Endothelial cell of umbilical vein (primary cell): ENCODE measurements around the gene ARMH3.

Source experiments
- CTCF ChIP-seq, 2 donors: IDR thresholded peaks; 1 replicate in 1 of 2; 2 replicates in 1 of 2; pipeline ENCODE4 v1.5.1; 2011; ENCODE audit warnings: low read length in 2 of 2, mild to moderate bottlenecking in 2 of 2, moderate library complexity in 2 of 2, control low read depth in 1 of 2, inconsistent platforms in 1 of 2, low read depth in 1 of 2; ENCODE audit not compliant: insufficient read depth in 1 of 2; ENCODE audit errors: extremely low read depth in 1 of 2
- EZH2 ChIP-seq: IDR thresholded peaks from 2 replicates; pipeline ENCODE4 v1.6.1; 2012; ENCODE audit warnings: borderline replicate concordance, low read depth, mild to moderate bottlenecking, moderate library complexity, low read length, inconsistent platforms; ENCODE audit not compliant: severe bottlenecking
- FOS ChIP-seq: IDR thresholded peaks from 2 replicates; pipeline ENCODE4 v1.6.1; 2011; ENCODE audit warnings: mild to moderate bottlenecking, low read length, moderate library complexity, borderline replicate concordance; ENCODE audit not compliant: insufficient read depth
- JUN ChIP-seq: IDR thresholded peaks from 2 replicates; pipeline ENCODE4 v1.6.1; 2011; ENCODE audit warnings: borderline replicate concordance, low read depth; ENCODE audit not compliant: insufficient read length, insufficient read depth
- MAX ChIP-seq: IDR thresholded peaks from 2 replicates; pipeline ENCODE4 v1.6.1; 2011; ENCODE audit not compliant: insufficient read depth, insufficient read length
- MYC ChIP-seq: IDR thresholded peaks from one replicate; pipeline ENCODE4 v1.6.1; 2011; ENCODE audit warnings: mild to moderate bottlenecking, low read depth, low read length
- POLR2A ChIP-seq: IDR thresholded peaks from 2 replicates; pipeline ENCODE4 v1.6.1; 2012; ENCODE audit warnings: low read depth, mild to moderate bottlenecking, control low read depth, low read length
- POLR2AphosphoS5 ChIP-seq: IDR thresholded peaks from 2 replicates; pipeline ENCODE4 v1.6.1; 2012; ENCODE audit warnings: low read depth, mild to moderate bottlenecking, control low read depth, low read length, moderate library complexity; ENCODE audit not compliant: insufficient read depth

GRCh38 chr10:102064868-102065560, 9.0 kb upstream of the ARMH3 start, which contains the start of gene HPS6:
- TF ChIP-seq CTCF (IDR thresholded peaks at IDR 0.05; ENCODE audit: extremely low read depth in 1 of 2, insufficient read depth in 1 of 2, low read depth in 1 of 2, low read length in 2 of 2) (peak in 1 of 2 donors; percentile 20), POLR2A (peak; percentile 94), MYC (no peak), MAX (no peak), FOS (no peak), EZH2 (no peak), POLR2AphosphoS5 (peak; percentile 87), JUN (no peak)
